IMR-90 (cell line): ENCODE results near the gene POFUT2.
A peak's percentile ranks its signal among the peaks of the same experiment; 100 is the strongest.

Experiments used
- BHLHE40 ChIP-seq: fragments of 150-350 bp; IDR thresholded peaks from 2 replicates; pipeline ENCODE4 v1.6.1; 2016; ENCODE audit warnings: mild to moderate bottlenecking, low read depth, low read length
- CEBPB ChIP-seq: IDR thresholded peaks from 2 replicates; pipeline ENCODE4 v1.6.1; 2012; ENCODE audit warnings: low read depth, low read length, improper control_type of control experiment
- MAFK ChIP-seq: IDR thresholded peaks from 2 replicates; pipeline ENCODE4 v1.6.1; 2012; ENCODE audit warnings: low read depth, low read length, improper control_type of control experiment
- MXI1 ChIP-seq: IDR thresholded peaks from 2 replicates; pipeline ENCODE4 v1.6.1; 2012; ENCODE audit warnings: low read depth, mild to moderate bottlenecking, low read length, moderate library complexity, borderline replicate concordance
- POLR2A ChIP-seq: IDR thresholded peaks from 2 replicates; pipeline ENCODE4 v1.6.1; 2012; ENCODE audit warnings: mild to moderate bottlenecking, low read depth, low read length
- RAD21 ChIP-seq: IDR thresholded peaks from 2 replicates; pipeline ENCODE4 v1.6.1; 2012; ENCODE audit warnings: low read length, improper control_type of control experiment
- TF ChIP-seq, protein P1 (sequence below): conservative IDR thresholded peaks from 2 replicates; pipeline ENCODE4 v1.5.1; 2012; ENCODE audit warnings: mild to moderate bottlenecking, low read depth, low read length, improper control_type of control experiment
- TF ChIP-seq, protein P2 (sequence below): fragments of 150-350 bp; IDR thresholded peaks from 2 replicates; pipeline ENCODE4 v1.6.1; 2016; ENCODE audit warnings: low read depth, mild to moderate bottlenecking, low read length, moderate library complexity, borderline replicate concordance
- TF ChIP-seq, protein P3 (sequence below): fragments of 150-350 bp; IDR thresholded peaks from 2 replicates; pipeline ENCODE4 v1.6.1; 2017; ENCODE audit warnings: mild to moderate bottlenecking, antibody characterized with exemption, low read length, low read depth

DNA sequence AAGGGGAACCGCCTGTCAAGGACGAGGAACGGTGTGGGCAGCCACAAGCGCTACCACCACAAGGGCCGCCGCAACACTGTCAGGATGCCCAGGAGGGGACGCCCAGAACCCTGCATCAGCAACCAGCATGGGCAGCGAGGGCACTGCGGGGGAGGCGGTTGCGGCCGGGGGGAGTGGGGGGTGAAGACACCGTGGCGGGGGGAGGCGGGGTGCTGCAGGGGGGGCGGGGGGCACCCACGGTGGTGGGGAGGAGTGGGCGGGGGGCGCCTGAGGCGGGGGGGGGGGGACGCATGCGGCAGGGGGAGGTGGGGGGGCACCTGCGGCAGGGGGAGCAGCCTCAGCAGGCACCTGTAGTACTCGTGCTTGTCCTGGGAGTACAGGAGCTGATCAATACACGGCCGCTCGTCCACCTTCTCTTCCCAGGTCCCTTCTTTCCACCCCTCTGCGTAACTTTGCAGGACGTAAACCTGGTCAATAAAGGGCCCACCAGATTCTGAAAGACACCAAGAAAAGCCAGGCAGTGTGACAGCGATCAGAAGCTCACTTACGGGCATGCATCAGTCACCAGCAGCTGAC lies 4.6 kb downstream of the POFUT2 start:
- TF ChIP-seq RAD21 = no peak
- TF ChIP-seq, protein P1, sequence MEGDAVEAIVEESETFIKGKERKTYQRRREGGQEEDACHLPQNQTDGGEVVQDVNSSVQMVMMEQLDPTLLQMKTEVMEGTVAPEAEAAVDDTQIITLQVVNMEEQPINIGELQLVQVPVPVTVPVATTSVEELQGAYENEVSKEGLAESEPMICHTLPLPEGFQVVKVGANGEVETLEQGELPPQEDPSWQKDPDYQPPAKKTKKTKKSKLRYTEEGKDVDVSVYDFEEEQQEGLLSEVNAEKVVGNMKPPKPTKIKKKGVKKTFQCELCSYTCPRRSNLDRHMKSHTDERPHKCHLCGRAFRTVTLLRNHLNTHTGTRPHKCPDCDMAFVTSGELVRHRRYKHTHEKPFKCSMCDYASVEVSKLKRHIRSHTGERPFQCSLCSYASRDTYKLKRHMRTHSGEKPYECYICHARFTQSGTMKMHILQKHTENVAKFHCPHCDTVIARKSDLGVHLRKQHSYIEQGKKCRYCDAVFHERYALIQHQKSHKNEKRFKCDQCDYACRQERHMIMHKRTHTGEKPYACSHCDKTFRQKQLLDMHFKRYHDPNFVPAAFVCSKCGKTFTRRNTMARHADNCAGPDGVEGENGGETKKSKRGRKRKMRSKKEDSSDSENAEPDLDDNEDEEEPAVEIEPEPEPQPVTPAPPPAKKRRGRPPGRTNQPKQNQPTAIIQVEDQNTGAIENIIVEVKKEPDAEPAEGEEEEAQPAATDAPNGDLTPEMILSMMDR = no peak
- TF ChIP-seq, protein P2, sequence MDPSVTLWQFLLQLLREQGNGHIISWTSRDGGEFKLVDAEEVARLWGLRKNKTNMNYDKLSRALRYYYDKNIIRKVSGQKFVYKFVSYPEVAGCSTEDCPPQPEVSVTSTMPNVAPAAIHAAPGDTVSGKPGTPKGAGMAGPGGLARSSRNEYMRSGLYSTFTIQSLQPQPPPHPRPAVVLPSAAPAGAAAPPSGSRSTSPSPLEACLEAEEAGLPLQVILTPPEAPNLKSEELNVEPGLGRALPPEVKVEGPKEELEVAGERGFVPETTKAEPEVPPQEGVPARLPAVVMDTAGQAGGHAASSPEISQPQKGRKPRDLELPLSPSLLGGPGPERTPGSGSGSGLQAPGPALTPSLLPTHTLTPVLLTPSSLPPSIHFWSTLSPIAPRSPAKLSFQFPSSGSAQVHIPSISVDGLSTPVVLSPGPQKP = no peak
- TF ChIP-seq, protein P3, sequence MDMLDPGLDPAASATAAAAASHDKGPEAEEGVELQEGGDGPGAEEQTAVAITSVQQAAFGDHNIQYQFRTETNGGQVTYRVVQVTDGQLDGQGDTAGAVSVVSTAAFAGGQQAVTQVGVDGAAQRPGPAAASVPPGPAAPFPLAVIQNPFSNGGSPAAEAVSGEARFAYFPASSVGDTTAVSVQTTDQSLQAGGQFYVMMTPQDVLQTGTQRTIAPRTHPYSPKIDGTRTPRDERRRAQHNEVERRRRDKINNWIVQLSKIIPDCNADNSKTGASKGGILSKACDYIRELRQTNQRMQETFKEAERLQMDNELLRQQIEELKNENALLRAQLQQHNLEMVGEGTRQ = no peak
- TF ChIP-seq POLR2A = peak; percentile 22
- TF ChIP-seq BHLHE40 = no peak
- no peak for TF ChIP-seq MAFK
- TF ChIP-seq MXI1 = no peak
- no peak for TF ChIP-seq CEBPB
